GM18511 (cell line): ENCODE data around the gene TNRC18.

Experiments used
- ATAC-seq: cut with Tn5 transposase; IDR thresholded peaks from one replicate; pipeline ENCODE4 v1.9.1; 2021; ENCODE audit warnings: mild to moderate bottlenecking, moderate library complexity; ENCODE audit not compliant: unreplicated experiment

TNRC18 gene

GRCh38 chr7:5354460-5355232 lies 69.0 kb downstream of the TNRC18 start:
- no peak for ATAC-seq

GRCh38 chr7:5352440-5353010 lies 71.1 kb downstream of the TNRC18 start:
- no peak for ATAC-seq

GRCh38 chr7:5351507-5352265 lies 71.9 kb downstream of the TNRC18 start:
- ATAC-seq, result no peak

GRCh38 chr7:5350600-5351385 lies 72.8 kb downstream of the TNRC18 start:
- no peak for ATAC-seq

GRCh38 chr7:5350174-5350463 lies 73.5 kb downstream of the TNRC18 start:
- ATAC-seq, result no peak

GRCh38 chr7:5349437-5350173 lies 74.0 kb downstream of the TNRC18 start:
- no peak for ATAC-seq

- no peak for ATAC-seq
Measured at GRCh38 chr7:5349005-5349380, 74.6 kb downstream of the TNRC18 start.

GRCh38 chr7:5348134-5349004 lies 75.3 kb downstream of the TNRC18 start:
- ATAC-seq, result no peak

GRCh38 chr7:5345671-5346070 lies 78.0 kb downstream of the TNRC18 start:
- ATAC-seq, result no peak

- ATAC-seq, result no peak
Measured at GRCh38 chr7:5345171-5345570, 78.5 kb downstream of the TNRC18 start.

- ATAC-seq, result no peak
Measured at GRCh38 chr7:5344342-5344741, 79.3 kb downstream of the TNRC18 start.

- no peak for ATAC-seq
Measured at GRCh38 chr7:5343884-5344283, 79.8 kb downstream of the TNRC18 start.

GRCh38 chr7:5342631-5343030 lies 81.0 kb downstream of the TNRC18 start:
- no peak for ATAC-seq

GRCh38 chr7:5339955-5340354 lies 83.7 kb downstream of the TNRC18 start:
- ATAC-seq, result no peak

GRCh38 chr7:5337047-5337446 lies 86.6 kb downstream of the TNRC18 start:
- ATAC-seq, result no peak

- ATAC-seq, result no peak
Measured at GRCh38 chr7:5334671-5335070, 89.0 kb downstream of the TNRC18 start.

- no peak for ATAC-seq
Measured at GRCh38 chr7:5333121-5334045, 90.3 kb downstream of the TNRC18 start.

- no peak for ATAC-seq
Measured at GRCh38 chr7:5332579-5332978, 91.1 kb downstream of the TNRC18 start.

GRCh38 chr7:5330288-5330687 lies 93.3 kb downstream of the TNRC18 start:
- no peak for ATAC-seq
